Activated T-helper 1 cell treated with anti-CD3 and anti-CD28 coated beads, Interleukin-2, amount 50 U/mL, for 16 hours (primary cell): Measurements from ENCODE around the gene SRCAP.

Experiments used
- DNase-seq, 2 donors: peaks; one replicate each; pipeline ENCODE4 v3.0.0-alpha.2; 2020; ENCODE audit warnings: low read depth in 1 of 2, low spot score in 1 of 2

Gene SRCAP

DNA sequence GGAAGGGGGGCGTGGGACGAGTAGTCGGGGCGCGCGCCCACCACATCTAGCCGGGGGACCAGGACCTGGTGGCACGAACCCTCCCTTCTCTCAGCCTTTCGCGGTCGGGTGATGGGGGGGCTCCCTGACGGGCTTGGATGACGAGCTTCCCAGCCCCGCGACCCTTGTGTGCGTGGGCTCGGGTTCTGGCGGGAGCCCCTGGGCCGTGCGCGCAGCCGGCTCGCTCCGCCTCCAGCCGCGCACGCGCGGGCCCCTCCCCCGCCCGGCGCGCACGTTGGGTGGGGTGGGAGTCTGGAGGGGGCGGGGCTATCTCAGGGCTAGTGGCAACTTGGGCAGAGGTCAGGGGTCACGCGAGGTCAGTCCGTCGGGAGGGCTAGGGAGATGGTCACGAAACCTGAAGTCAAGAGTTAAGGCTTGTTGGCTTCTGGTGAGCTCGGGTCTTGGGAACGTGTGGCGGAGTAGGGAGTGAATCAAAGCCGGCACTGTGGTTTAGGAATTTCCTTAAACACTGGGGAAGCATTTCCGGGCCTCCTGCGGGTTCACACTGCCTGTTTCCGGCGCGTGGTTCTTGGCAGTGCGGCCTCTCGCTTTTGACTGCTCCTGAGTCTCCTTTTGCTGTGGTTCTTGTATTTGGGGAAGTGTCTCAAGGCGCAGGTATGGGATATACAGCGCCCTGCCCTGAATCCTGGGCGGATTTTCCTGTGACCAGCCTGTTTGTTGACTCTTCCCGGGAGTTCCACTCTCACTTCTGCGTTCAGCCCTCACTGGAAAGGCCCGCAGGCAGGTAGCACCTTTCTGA, at the start of gene SRCAP:
SRCAP (plus strand) TSS at position 356 of the 799 bp plus-strand sequence. CDS start 1,654 bp downstream, outside the sequence.
- DNase-seq, result peak; percentile 53 to 73

DNA sequence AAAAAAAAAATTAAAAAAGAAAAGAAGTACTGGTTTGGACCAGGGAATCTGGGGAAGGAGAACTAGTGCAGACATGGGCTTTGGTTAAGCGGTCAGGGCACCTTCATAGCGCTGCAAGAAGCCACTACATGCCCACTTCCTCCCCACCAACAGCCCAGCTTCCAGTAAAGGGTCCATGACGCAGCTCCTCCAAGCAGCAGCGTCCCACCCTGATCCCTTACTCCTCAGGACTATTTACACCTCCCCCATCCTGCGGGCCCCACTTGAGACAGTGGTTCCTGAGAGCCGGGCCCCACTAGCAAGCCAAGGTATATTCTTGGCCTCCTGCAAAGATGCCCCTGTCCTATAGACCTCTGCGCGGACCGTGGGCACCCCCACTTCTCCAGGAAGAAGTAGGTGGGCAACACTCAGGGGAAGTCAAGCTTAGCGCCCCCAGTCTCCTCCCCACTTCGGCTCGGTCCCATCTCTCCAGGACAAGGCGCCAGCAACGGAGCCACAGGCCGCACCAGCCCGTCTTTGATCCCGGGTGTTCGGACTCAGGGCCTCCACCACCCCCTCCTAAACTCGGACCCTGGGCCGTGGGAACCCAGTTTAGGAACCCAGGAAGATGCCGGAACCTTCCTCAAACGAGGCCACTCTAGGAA, 49.1 kb upstream of the SRCAP start:
- no peak for DNase-seq

DNA sequence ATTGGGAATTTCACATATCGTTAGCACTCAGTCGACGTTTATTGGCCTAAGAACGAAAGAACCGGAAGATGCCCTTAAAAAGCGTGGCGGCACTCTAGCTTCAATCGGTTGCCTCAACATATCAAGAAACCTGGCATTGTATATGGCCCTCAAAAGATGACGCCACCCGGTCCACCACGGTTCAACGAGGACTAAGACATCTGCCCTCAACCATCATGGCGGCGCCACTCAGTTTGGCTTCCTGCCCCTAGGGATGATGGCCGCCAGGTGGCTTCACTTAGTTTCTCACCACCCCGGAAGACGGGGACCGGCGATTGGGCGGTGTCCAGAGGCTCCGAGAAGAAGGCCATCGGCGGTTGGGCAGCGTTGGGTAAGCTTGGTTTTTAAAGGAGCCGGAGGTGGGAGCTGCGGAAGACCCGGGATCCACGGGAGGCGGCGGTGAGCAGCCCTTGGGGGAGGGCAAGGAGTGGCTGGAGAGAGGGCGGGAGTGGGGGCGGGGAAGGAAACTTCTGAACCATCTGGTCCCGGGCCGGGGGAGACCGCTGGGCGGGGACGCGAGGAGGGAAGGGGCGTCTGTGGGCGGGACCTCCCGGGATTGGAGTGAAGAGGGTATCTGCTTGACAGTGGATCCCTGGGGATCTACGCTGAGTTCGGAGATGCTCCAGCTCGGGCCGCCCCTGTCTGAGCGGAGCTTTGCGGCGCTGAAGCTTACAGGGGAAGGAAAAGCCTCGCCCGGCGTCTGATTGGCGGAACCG, 48.4 kb upstream of the SRCAP start, which contains the start of gene PRR14:
PRR14 (plus strand) TSS at position 592 of the 755 bp plus-strand sequence. CDS start 686 bp downstream, outside the sequence.
- DNase-seq, result peak; percentile 96

DNA sequence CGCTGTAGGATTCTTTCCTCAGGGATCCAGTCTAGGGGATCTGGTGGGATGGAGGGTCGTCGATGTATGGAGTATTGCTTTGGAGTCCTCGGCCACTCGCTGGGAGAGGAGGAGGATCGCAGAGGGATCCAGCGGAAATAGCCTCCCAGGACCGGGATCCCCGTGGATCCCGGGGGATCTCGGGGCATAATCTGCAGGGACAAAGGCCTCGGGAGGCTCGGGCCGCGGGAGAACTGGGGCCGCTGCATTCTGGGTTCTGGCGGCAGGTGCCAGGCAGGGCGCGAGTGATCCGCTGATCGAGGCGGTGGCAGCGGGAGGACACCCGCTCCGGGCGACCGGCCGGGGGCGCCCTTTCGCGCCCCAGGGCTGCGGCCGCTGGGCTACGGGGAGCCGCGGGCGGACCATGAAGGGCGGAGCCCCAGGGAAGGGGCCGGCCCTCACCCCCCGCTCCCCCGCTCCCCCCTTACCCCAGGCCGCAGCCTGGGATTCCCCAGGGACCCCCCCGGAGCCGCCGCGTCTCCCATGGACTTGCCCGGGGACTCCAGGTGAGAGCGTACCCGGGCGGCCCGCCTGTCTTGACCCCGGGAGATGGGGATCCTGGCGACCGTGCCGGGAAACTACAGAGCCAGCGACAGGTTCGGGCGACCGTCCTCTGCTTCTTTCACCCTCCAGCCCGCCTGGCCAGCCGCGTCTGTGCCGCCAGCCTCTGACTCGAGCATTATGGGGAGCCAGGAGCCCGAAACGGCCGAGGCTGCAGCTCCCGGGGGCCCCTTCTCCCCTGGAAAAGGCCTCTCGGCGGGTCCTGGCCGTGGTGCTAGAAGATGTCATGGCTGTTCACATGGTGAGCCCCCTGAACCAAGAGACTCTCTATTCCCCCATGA, 47.6 kb upstream of the SRCAP start:
- peak; percentile 50 to 74 for DNase-seq

DNA sequence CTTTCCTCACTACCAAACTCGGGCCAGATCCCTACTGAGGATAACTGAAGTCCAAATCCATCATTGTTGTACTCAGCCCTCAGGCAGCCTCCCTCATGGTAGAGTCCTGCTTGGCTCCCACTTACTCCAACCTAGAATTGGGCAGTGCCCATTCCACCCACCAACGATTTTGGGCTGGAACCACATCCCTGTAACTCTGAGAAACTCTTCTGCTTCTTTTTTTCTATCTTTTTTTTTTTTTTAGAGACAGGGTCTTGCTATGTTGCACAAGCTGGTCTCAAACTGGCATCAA, 47.0 kb upstream of the SRCAP start:
- DNase-seq, result no peak

DNA sequence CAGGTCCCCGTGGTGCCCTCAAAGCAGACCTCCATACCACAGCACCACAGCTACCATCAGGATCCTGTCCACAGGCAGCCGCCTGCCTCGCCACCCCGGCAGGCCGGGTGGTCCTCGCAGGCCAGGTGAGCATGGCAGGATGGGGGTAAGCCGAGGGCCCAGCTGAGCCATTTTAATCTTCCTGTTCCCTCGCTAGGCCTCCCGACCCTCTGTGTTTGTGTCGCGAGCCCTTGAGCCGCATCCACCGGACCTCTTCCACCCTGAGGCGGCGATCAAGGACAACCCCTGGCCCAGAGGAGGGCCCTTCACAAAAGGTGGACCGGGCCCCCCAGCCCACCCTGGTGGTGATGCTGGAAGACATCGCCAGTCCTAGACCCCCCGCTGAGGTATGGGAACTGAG, 46.3 kb upstream of the SRCAP start:
- no peak for DNase-seq

DNA sequence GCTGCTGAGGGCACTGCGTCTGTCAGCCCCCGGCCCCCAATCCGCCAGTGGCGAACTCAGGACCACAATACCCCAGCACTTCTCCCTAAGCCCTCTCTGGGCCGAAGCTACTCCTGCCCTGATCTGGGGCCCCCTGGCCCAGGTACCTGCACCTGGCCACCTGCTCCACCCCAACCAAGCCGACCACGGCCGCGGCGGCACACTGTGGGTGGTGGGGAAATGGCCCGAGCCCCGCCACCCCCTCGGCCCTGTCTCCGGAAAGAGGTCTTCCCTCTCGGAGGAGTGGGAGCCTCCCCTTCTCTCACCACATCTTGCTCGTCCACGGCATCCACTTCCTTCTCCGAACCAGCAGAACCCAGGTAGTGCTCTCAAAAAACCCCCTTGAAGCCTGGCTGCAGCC, 44.1 kb upstream of the SRCAP start:
- DNase-seq, result no peak

DNA sequence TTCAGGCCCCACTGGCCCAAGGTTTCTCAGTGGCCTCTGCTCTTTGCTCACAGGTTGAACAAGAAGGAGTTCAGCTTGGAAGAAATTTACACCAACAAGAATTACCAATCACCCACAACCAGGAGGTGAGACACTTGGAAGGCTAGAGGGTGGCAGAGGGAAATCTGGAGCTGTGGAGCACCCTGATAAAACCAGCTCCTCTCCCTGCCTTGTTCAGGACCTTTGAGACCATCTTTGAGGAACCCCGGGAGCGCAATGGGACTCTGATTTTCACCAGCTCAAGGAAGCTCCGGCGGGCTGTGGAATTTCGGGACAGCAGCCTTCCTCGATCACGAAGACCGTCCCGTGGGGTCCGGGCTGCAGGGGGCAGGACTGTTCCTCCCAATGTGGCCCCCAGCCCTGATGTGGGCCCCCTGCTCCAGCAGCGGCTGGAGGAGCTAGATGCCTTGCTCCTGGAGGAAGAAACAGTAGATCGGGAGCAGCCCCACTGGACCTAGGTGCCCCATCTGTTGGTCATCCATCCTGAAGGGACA, 43.1 kb upstream of the SRCAP start:
- no peak for DNase-seq

DNA sequence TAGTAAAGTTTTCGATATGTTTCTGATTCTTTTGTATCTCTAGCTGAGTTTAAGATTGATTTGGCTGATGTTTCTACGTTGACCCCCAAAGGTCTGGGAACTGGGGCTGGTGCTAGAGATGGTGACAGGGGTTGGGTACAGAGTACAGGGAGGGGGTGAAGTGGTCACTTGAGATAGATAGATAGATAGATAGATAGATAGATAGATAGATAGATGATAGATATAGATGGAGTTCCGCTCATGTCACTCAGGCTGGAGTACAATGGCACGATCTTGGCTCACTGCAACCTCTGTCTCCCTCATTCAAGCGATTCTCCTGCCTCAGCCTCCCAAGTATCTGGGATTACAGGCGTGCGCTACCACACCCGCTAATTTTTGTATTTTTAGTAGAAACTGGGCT, 42.6 kb upstream of the SRCAP start:
- DNase-seq, result no peak

DNA sequence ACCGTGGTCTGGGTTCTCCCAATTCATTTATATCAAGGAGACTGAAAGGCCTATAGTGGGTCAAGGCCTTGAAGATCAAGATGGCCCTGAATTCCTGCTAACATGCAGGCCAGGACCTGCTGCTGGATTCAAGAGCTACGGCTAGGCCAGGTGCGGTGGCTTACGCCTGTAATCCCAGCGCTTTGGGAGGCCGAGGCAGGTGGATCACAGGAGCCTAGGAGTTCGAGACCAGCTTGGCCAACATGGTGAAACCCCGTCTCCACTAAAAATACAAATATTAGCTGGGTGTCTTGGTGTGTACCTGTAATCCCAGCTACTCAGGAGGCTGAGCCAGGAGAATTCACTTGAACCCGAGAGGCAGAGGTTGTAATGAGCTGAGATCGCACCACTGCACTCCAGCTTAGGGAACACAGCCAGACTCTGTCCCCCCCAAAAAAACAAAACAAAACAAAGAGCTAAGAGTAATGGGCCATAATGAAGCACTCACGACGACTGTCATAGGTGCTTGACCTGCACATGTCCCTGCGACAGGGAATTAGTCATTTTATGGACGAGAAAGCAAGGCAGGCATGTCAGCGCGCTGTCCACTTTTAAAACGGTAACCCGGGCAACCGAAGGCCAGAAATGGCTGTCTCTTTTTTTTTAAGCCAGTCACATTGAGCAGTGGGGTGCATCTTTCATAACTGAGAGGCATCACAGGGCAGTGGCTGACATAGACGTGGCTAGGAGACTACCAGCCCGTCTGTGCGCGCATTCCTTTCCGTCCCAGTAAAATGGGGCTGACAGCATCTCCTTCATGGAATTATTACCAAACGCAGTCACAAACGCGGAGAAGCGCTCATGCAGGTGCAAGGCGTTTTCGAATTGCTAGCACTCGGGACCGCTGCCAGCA, 41.8 kb upstream of the SRCAP start:
- no peak for DNase-seq

DNA sequence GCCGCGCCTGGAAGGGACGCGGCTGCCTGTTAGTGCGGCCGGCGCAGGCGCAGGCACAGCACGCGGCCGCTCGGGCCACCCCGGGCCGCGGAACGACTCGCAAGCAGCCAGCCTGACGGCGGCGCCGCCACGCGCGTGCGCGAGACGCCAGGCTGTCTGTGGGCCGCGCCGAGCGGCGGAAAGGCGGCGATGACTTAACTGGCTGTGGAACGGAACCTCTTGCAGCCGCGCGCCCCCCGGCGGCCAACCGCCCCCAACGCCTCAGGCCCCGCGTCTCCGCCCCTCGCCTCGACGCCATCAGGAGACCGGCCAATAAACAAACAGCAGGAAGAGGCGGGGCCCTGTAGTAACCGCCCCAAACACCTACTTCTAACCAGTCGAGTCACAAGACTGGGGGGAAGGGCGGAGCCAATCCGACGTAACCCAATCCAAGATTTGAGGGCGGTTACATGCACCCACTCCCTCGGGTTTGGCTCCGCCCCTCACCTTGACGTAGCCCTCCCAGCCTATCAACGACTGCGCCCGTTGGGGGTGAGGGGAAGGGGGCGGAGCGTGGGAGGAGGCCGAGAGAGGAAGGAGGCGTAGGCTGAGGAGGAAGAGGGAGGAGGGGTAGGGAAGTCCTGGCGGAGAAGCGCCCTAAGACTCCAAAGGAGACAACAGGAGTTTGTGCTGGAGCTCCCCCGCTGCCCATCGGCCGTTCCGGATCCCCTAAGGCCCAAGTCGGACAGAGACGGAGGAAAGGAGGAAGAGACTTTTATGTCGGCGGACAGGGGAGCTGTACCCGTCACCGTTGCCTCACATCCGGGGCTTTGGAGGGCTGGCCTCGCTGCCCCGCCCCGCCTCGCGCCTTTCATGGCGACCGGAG, 40.9 kb upstream of the SRCAP start, which contains the start of gene FBRS:
FBRS (plus strand) TSS at position 566 of the 865 bp plus-strand sequence. CDS start 1,088 bp downstream, outside the sequence.
- peak; percentile 99 to 100 for DNase-seq

DNA sequence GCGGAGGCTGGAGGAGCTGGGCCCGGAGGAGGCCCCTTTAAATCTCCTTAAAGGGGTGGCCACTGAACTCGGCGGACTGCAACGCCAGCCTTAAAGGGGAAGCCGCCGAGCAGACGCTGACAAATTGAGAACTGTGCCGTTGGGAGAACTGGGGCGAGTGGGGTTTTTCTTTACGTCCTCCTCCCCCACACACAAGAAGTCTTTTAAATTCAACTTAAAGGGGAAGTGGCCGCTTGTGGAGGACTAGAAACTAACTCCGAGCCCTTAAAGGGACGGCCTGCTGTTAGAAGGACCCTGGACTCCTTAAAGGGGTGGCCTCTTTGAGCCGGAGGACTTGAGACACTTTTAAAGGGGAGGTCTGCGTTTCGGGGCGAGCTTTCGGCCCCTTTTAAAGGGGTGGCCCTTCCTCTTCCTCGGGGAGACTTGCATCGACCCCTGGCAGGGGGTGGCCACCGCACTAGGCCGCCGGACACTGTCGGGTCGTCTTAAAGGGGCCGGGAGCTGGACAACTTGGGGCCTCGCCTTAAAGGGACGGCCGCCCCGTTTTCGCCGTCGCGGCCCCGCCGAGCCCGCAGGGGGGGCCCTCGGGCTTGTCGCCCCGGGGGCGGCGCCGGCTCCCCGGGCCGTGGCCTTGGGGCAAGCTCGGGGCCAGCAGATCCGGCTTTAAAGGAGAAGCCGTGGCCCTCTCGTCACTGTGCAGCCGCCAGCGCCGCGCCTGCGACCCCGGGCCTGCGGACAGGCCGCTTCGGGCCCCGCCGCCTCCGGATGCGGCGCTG, 40.1 kb upstream of the SRCAP start:
- DNase-seq, result peak in 1 of 2 donors; percentile 93

DNA sequence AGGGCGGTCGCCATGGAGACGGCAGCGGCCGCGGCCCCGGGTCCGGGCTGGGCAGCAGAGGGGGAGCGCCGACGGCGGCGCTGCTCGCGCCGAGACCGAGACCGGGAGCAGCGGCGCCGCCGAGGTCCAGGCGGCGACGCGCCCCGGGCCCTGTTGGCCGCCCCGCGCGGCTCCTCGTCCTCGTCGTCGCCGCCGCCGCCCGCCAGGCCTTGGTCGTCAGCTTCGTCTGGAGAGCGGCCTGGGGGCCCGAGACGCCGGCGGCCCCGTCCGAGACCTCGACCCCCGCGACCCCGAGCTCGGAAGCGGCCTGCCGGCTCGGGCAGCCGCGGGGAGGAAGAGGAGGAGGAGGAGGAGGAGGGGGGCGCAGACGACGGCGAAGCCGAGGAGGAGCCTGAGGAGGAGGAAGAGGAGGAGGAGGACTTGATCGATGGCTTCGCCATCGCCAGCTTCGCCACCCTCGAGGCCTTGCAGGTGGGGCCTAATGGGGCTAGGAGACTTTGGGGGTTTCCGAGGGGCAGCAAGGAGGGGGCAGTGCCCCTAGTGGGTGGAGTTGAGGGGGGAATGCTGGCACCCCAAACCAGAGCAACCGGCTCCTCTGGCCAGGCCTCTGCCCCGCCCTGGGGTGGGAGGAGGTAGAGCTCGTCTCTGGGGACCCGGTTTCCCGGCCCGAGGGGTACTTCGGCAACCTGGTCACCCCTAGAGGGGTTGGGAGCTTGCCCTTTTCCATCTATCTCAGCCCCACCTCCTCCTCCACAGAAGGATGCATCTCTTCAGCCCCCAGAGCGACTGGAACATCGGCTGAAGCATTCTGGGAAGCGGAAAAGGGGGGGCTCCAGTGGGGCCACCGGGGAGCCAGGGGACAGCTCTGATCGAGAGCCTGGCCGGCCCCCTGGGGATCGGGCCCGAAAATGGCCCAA, 39.2 kb upstream of the SRCAP start:
- DNase-seq, result peak in 1 of 2 donors; percentile 29

DNA sequence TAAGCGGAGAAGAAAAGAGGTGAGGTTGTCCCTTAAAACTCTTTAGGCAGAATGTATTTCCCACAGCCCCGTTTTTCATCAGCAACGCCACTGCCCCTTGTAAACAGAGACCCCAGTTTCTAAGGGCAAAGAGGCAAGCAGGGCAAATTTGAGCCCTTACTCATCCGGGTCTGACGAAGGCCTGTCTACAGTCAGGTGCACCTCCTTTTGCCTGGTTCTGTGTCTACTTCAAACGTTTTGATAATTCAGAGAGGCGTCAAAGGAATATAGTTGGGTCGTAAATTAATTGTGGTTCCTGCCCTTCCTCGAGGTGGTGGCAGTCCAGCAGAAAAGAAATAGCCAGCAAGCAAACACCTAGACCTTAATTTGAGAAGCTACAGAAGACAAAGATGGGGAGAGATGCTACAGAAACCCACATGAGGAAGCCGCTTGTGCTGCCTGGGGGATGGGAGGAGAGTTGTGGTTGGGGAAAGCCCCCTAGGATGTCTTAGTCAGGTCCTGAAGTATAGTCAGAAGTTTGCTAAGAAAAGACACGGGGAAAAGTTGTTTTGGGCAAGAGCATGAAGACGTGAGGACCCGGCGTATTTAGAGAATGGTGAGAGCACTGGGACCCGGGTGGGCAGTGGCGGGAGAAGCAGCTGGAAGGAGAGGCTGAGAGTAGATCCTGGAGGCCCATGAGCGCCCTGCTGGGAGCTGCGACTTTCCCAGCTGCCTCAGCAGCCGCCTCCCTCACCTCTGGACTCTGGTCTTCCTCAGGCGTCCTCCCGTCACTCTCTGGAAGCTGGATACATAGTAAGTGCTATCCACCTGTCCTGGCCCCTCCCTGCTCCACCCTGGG, 38.3 kb upstream of the SRCAP start:
- DNase-seq, result peak; percentile 44 to 73

DNA sequence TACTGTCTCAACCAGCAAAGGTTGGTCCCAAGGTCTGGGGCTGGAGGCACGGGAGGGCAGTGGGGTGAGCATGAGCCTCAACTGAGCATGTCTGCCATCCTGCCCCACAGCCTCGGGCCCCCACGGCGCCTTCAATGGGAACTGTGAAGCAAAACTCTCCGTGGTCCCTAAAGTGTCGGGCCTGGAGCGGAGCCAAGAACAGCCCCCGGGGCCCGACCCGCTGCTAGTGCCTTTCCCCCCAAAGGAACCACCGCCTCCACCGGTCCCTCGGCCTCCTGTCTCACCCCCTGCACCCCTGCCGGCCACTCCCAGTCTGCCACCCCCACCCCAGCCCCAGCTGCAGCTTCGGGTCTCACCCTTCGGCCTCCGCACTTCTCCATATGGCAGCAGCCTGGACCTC, 36.5 kb upstream of the SRCAP start:
- no peak for DNase-seq

DNA sequence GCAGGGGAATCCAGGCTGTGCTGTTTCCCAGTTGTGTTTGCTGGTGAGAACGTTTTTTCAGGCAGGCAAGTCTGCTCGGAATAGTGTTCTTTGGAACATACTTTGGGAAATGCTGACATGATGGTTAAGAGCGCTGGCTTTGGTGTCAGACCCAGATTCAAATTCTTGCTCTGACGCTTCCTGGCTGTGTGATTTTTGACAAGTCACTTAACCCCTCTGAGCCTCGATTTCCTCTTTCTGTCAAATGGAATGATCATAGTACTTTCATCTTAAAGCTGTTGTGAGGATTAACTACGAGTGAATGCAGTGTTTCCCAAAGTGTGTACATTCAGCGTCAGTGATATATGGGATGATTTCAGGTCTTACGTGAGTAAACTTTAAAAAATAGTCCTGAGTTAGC, 35.9 kb upstream of the SRCAP start:
- DNase-seq, result no peak
